Left lung (tissue), 10 donors: ENCODE measurements around the gene HEATR1. TPM values are rescaled to one million over a fixed set of nuclear protein-coding genes. Genes with fewer than 3 reads are reported as not detected.
"Not testable (repeated sequence)": the region's sequence is repeated elsewhere in the genome, so short reads cannot be mapped to it uniquely, and the experiment has no call there.

Experiments used
- ATAC-seq: fragments of 200-7000 bp; cut with Tn5 transposase; one replicate; pipeline ENCODE4 v1.9.1; 2020; ENCODE audit warnings: moderate library complexity
- DNase-seq, 4 donors: peaks; one replicate each; pipeline ENCODE4 v3.0.0-alpha.2; 2013 to 2020
- H3K27ac ChIP-seq, 2 donors: fragments of 200-600 bp; sonication (generic) in 1 of 2; one replicate each; pipeline versions ENCODE4 v1.5.0 to v1.8.0; 2020 to 2021
- H3K27me3 ChIP-seq, 2 donors: fragments of 200-600 bp; sonication (generic) in 1 of 2; one replicate each; pipeline versions ENCODE4 v1.5.0 to v1.8.0; 2020 to 2021
- H3K36me3 ChIP-seq, 2 donors: fragments of 200-600 bp; sonication (generic) in 1 of 2; one replicate each; pipeline versions ENCODE4 v1.5.0 to v1.8.0; 2020 to 2021
- H3K4me1 ChIP-seq, 2 donors: fragments of 200-600 bp; one replicate each; pipeline ENCODE4 v1.8.0; 2021
- H3K4me3 ChIP-seq, 2 donors: fragments of 200-600 bp; sonication (generic) in 1 of 2; one replicate each; pipeline versions ENCODE4 v1.5.0 to v1.8.0; 2020 to 2021; ENCODE audit warnings: mild to moderate bottlenecking in 1 of 2
- H3K9me3 ChIP-seq, 2 donors: fragments of 200-600 bp; sonication (generic) in 1 of 2; one replicate each; pipeline versions ENCODE4 v1.5.0 to v1.8.0; 2020 to 2021
- CTCF ChIP-seq, 2 donors: fragments of 200-600 bp; sonication (generic) in 1 of 2; IDR thresholded peaks; one replicate each; pipeline versions ENCODE4 v1.5.0 to v1.8.0; 2021; ENCODE audit warnings: antibody characterized with exemption in 2 of 2
- intact Hi-C, 2 donors: fragments of 100-400 bp; cut with DNase I; formaldehyde crosslinking; loops; one replicate each; pipeline versions ENCODE4 v1.11.2 to v1.14.2; 2022
- polyA plus RNA-seq, 6 donors: library from polyadenylated mRNA; unstranded; fragments of 120-200 nt; gene quantifications; one replicate each; pipeline ENCODE4 v1.2.1, GENCODE V29; 2013; ENCODE audit not compliant: insufficient read length in 6 of 6
- total RNA-seq, 2 donors: library from RNA; stranded (reverse); fragmentation: NEBNext Ultra II Directional; extraction: Animal tissue kit (Norgen Biotek cat#: 25700); gene quantifications; one replicate each; pipeline ENCODE4 v1.2.1, GENCODE V29; 2021
- donor health status: DM: no; HTN: yes; CAD: no.
- donor health status: DM: no; HTN: no; CAD: no.

Gene HEATR1
- total and polyA plus RNA-seq, 8 donors = 21.1 to 36.2 (median 32.5) TPM

DNA sequence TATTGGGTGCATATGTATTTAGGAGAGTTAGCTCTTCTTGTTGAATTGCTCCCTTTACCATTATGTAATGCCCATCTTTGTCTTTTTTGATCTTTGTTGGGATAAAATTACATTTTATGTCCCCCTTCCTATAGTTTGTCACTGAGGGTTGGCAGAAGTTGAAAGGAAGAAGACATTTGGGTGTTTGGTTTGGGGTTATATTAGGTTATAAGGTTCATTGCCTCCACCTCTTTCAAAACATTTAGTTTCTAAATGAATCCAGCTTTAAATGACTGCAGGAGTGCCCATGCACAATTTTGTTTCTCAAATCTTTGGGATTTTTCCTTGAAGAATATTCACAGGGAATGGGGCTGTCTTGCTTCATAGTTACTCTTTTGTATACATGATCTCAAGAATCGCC is 95.1 kb downstream of the HEATR1 start:
- DNase-seq (no peak), ATAC-seq (no peak)
- Histone ChIP-seq H3K9me3 (no peaks in the 10 kb centered on the region), H3K27me3 (no peaks in the 10 kb centered on the region), H3K36me3 (no peaks in the 10 kb centered on the region), H3K4me3 (no peak overlapping the region), H3K27ac (no peak overlapping the region), H3K4me1 (no peaks in the 10 kb centered on the region)
- TF ChIP-seq CTCF (IDR thresholded peaks at IDR 0.05) = no peak
- intact Hi-C loops = no loop called here

- Histone ChIP-seq H3K9me3 (no peaks in the 10 kb centered on the region), H3K4me3 (no peak overlapping the region), H3K27me3 (no peaks in the 10 kb centered on the region), H3K36me3 (no peaks in the 10 kb centered on the region), H3K27ac (no peak overlapping the region), H3K4me1 (no peaks in the 10 kb centered on the region)
- intact Hi-C loops = no loop called here
- DNase-seq = no peak
- no peak for ATAC-seq
- TF ChIP-seq CTCF (IDR thresholded peaks at IDR 0.05) = no peak
Measured at GRCh38 chr1:236508593-236509027, 95.7 kb downstream of the HEATR1 start.

- Histone ChIP-seq H3K4me1 (peaks cover 0 to 12% of the 10 kb centered on the region in 2 donors), H3K9me3 (no peaks in the 10 kb centered on the region), H3K27me3 (no peaks in the 10 kb centered on the region), H3K4me3 (no peak overlapping the region), H3K27ac (no peak overlapping the region), H3K36me3 (no peaks in the 10 kb centered on the region)
- ATAC-seq = peak; percentile 72
- no peak for DNase-seq
- intact Hi-C loops = no loop called here
- no peak for TF ChIP-seq CTCF (IDR thresholded peaks at IDR 0.05)
Measured at GRCh38 chr1:236507022-236507700, 97.2 kb downstream of the HEATR1 start.

GRCh38 chr1:236504338-236504737 is 100.0 kb downstream of the HEATR1 start:
- intact Hi-C loops, H3K36me3 ChIP-seq, H3K9me3 ChIP-seq, DNase-seq, H3K4me3 ChIP-seq, H3K27ac ChIP-seq, H3K27me3 ChIP-seq, ATAC-seq: not testable (repeated sequence)
- peaks cover 0 to 12% of the 10 kb centered on the region in 2 donors for H3K4me1 ChIP-seq

- Histone ChIP-seq H3K27me3 (no peaks in the 10 kb centered on the region), H3K36me3 (no peaks in the 10 kb centered on the region), H3K4me3 (peak overlapping the region; percentile 8 to 11), H3K27ac (peak overlapping the region; percentile 19 to 66), H3K4me1 (peaks cover 0 to 12% of the 10 kb centered on the region in 2 donors), H3K9me3 (no peaks in the 10 kb centered on the region)
- no peak for TF ChIP-seq CTCF (IDR thresholded peaks at IDR 0.05)
- peak; percentile 79 for ATAC-seq
- DNase-seq = peak in 3 of 4 donors; percentile 62 to 74 (median 68)
- intact Hi-C loops = no loop called here
Measured at GRCh38 chr1:236502972-236503639, 101.2 kb downstream of the HEATR1 start.
